Measurements from ENCODE around the gene USH1C. TPM values are rescaled to one million over a fixed set of nuclear protein-coding genes. Genes with fewer than 3 reads are reported as not detected.

Gene USH1C
- total and polyA plus RNA-seq, 8 donors = 4.8 to 107 (median 22.2) TPM

DNA sequence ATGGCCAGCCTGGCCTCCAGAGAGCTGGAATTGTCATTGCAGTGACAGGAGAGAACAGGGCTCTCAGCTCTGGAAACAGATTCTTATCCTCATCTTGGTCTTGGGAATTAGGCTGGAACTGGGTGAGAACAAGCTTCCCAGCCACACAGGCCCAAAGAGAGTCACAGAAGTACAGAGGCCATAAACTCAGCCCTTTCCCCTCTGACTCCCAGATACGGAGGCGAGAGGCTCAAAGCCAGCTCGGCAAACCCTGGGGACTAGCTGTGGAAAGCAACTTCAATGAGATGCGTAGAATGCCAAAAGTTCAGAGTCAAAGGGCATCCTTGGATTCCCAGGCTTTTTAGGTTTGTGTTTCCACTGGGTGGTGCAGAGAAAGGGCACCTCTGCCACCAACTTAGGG is 53.3 kb downstream of the USH1C start:
- H3K27me3 ChIP-seq = peaks cover 0 to 25% (median 0%) of the 10 kb centered on the region in 3 donors
- no peak overlapping the region for H3K4me3 ChIP-seq
- intact Hi-C loops (cut with DNase I; ENCODE audit: low total_unique reads) = no loop called here
- no peak overlapping the region for H3K27ac ChIP-seq
- H3K9me3 ChIP-seq = no peaks in the 10 kb centered on the region
- no peaks in the 10 kb centered on the region for H3K4me1 ChIP-seq
- TF ChIP-seq, protein P1, sequence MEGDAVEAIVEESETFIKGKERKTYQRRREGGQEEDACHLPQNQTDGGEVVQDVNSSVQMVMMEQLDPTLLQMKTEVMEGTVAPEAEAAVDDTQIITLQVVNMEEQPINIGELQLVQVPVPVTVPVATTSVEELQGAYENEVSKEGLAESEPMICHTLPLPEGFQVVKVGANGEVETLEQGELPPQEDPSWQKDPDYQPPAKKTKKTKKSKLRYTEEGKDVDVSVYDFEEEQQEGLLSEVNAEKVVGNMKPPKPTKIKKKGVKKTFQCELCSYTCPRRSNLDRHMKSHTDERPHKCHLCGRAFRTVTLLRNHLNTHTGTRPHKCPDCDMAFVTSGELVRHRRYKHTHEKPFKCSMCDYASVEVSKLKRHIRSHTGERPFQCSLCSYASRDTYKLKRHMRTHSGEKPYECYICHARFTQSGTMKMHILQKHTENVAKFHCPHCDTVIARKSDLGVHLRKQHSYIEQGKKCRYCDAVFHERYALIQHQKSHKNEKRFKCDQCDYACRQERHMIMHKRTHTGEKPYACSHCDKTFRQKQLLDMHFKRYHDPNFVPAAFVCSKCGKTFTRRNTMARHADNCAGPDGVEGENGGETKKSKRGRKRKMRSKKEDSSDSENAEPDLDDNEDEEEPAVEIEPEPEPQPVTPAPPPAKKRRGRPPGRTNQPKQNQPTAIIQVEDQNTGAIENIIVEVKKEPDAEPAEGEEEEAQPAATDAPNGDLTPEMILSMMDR (IDR thresholded peaks at IDR 0.05) = no peak
- no peak for TF ChIP-seq EP300 (IDR thresholded peaks at IDR 0.05)
- TF ChIP-seq POLR2A (IDR thresholded peaks at IDR 0.05) = no peak
- TF ChIP-seq POLR2AphosphoS5 (IDR thresholded peaks at IDR 0.05) = no peak
- WGBS, 5 donors = 75 to 95% (median 88%) methylated on average over 4 of the region's 4 CpGs
- DNase-seq = no peak
- no peaks in the 10 kb centered on the region for H3K36me3 ChIP-seq

DNA sequence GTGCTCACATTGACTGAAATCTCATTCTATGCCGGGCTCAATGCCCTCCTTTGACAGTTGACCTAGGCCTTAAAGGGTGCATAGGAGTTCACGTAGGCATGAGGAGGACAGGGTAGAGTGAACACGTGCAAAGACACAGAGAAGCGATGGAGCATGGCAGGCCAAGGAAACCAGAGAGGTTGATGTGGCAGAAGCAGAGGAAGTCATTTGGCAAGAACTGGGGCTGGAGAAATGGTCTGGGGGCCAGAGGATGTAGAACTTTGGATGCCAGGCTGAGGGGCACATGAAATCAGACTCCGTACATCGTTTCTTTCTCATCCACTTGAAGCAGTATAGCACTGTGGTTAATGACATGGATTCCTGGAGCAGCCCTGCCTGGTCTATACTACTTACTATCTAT is 54.0 kb downstream of the USH1C start:
- Histone ChIP-seq H3K9me3 (no peaks in the 10 kb centered on the region), H3K4me3 (no peak overlapping the region), H3K4me1 (no peaks in the 10 kb centered on the region), H3K36me3 (no peaks in the 10 kb centered on the region), H3K27me3 (peaks cover 0 to 25% (median 0%) of the 10 kb centered on the region in 3 donors), H3K27ac (no peak overlapping the region)
- WGBS, 5 donors = 88 to 93% (median 91%) methylated on average over 6 of the region's 6 CpGs
- no peak for DNase-seq
- TF ChIP-seq EP300 (IDR thresholded peaks at IDR 0.05) = no peak
- TF ChIP-seq POLR2AphosphoS5 (IDR thresholded peaks at IDR 0.05) = no peak
- TF ChIP-seq POLR2A (IDR thresholded peaks at IDR 0.05) = no peak
- TF ChIP-seq, protein P1 (IDR thresholded peaks at IDR 0.05) = no peak
- intact Hi-C loops (cut with DNase I; ENCODE audit: low total_unique reads) = no loop called here

DNA sequence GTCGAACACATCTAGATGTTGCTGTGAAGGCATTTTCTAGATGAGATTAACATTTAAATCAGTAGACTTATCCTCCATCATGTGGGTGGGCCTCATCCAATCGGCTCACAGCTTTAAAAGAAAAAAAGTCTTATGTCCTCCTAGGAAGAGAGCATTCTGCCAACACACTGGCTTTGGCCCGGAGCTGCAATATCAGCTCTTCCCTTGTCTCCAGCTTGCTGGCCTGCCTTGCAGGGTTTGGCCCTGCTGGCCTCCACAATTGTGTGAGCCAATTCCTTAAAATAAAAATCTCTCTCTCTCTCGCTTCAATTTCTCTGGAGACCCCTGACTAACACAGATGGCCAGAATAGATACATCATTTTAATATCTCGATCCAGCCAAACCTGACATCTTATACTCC is 54.5 kb downstream of the USH1C start:
- intact Hi-C loops (cut with DNase I; ENCODE audit: low total_unique reads) = no loop called here
- TF ChIP-seq POLR2AphosphoS5 (IDR thresholded peaks at IDR 0.05) (no peak), EP300 (IDR thresholded peaks at IDR 0.05) (no peak), POLR2A (IDR thresholded peaks at IDR 0.05) (no peak)
- TF ChIP-seq, protein P1 (IDR thresholded peaks at IDR 0.05) = no peak
- 74 to 89% (median 85%) methylated on average over 5 of the region's 5 CpGs for WGBS, 5 donors
- no peak overlapping the region for H3K27ac ChIP-seq
- H3K4me3 ChIP-seq = no peak overlapping the region
- peak in 1 of 2 donors; percentile 47 for DNase-seq
- peaks cover 0 to 25% (median 0%) of the 10 kb centered on the region in 3 donors for H3K27me3 ChIP-seq
- H3K36me3 ChIP-seq = no peaks in the 10 kb centered on the region
- no peaks in the 10 kb centered on the region for H3K4me1 ChIP-seq
- no peaks in the 10 kb centered on the region for H3K9me3 ChIP-seq

DNA sequence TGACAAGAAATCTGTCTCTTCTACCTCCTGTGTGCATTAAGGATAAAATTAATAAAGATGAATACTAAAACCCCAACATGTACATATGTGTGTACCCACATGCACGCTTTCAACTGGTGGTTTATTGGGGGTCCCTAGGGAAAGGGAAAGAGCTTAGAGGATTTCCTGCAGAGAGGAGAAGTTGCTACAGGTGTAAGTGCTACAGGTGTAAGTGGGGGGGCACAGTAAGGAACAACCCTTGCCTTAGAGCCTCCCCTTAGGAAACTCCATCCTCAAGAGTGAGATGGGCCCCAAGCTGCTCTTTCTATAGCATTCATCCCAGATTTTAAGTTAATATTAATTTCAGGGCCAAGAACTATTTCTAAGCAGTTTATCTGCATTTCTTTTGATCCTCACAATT is 55.7 kb downstream of the USH1C start:
- intact Hi-C loops (cut with DNase I; ENCODE audit: low total_unique reads) = no loop called here
- H3K36me3 ChIP-seq = no peaks in the 10 kb centered on the region

More for the DNA sequence above, 55.7 kb downstream of the USH1C start:
- DNase-seq = no peak
- WGBS, 5 donors = 81 to 100% (median 86%) methylated on average over 1 of the region's 1 CpG
- H3K4me1 ChIP-seq = no peaks in the 10 kb centered on the region
- H3K27me3 ChIP-seq = peaks cover 0 to 25% (median 0%) of the 10 kb centered on the region in 3 donors
- no peak overlapping the region for H3K27ac ChIP-seq
- no peaks in the 10 kb centered on the region for H3K9me3 ChIP-seq
- TF ChIP-seq POLR2AphosphoS5 (IDR thresholded peaks at IDR 0.05) (no peak), POLR2A (IDR thresholded peaks at IDR 0.05) (no peak), EP300 (IDR thresholded peaks at IDR 0.05) (no peak)
- TF ChIP-seq, protein P1 (IDR thresholded peaks at IDR 0.05) = no peak
- no peak overlapping the region for H3K4me3 ChIP-seq
